SKM-1 treated with dmso at 0.1 percent for 144 hours (cell line): ENCODE results near the gene GTSF1L.
"Not testable (repeated sequence)": the region's sequence is repeated elsewhere in the genome, so short reads cannot be mapped to it uniquely, and the experiment has no call there.

ENCODE experiments used
- DNase-seq: peaks from one replicate; lab custom pipeline; 2025; ENCODE audit not compliant: unreplicated experiment; lab: John Stamatoyannopoulos, UW

Gene GTSF1L

DNA sequence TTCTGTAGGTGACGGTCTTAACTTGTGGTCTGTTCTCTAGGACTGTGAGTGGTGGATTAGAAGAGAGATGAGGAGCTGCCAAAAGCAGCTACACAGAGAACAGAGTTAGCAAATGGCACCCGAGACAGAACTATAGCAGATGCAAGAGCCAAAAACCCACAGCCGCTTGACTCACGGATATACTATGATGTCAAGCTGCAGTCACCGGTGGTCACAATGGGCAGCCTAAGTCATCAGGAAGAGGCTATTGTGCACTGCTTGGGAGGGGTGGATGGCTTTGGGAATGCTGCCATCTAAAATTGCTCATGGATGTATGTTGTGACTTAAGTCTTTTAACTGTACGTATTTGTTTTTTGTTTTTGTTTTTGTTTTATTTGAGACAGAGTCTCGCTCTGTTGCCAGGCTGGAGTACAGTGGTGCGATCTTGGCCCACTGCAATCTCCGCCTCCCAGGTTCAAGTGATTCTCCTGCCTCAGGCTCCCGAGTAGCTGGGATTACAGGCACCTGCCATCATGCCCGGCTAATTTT is at the start of gene GTSF1L:
TSS of gene GTSF1L (minus strand) at position 192 of the 528 bp plus-strand sequence. CDS start 308 bp downstream, outside the sequence.
- no peak for DNase-seq

DNA sequence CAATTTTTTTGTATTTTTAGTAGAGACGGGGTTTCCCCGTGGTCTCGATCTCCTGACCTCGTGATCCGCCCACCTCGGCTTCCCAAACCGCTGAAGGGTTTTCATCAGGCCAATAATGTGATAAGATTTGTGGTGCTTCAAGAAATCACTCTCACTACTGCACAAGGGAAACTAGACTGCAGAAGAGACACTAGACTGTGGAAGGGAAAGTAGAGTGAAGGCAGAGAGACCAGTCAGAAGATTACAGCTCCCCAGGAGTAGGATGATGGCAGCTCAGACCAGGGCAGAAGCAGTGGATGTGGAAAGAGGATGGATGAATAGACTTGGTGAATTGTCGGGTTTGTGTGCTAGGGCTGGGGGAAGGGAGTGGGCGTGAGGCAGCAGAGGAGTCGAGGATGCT is 48.0 kb upstream of the GTSF1L start:
- no peak for DNase-seq

DNA sequence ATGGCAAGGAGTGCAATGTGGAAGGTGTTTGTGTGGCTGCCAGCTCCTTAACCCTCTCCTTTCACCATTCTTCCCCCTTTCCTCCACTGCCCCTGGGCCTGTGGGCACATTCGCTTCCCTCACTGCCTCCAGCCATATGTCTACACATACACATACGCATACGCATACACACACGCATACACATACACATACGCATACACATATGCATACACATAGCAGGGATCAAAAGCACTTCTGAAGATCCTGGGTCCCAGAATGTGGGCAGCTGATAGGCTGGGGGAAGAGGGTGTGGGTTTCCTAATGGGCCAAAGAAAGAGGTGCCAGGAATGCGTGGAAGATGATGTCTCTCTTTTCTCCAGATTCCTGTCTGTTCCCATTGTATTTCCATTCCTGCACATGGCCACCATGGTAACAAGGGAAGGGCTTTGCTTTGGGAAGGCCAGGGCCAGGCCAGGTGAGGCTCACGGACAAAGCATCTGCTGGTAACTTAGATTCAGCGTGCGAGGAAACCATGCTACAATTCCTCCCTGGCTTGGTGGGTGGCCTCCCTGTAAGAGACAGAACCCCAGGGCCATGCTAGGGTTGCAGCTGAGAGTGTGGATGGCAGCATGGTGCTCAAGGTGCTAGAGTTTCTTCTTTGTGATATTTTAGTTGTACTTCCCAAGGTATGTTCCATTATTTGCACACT is 44.8 kb upstream of the GTSF1L start:
- no peak for DNase-seq

DNA sequence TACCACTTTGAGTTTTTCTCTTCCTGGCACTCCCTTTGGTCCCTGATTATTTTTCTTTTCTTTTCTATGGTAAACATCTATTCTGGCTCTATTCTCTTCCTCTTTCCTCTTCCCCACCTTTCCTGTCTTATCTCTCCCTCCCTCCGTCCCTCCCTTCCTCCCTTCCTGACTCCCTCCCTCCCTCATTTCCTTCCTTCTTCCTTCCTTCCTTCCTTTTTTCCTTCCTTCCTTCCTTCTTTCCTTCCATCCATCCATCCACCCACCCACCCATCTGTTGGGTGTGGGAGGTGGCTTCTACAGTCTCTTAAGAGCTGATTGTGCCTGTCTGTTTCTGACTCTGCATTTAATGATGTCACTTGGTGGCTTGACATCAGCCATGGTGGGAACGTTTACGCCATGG is 43.5 kb upstream of the GTSF1L start:
- no peak for DNase-seq

DNA sequence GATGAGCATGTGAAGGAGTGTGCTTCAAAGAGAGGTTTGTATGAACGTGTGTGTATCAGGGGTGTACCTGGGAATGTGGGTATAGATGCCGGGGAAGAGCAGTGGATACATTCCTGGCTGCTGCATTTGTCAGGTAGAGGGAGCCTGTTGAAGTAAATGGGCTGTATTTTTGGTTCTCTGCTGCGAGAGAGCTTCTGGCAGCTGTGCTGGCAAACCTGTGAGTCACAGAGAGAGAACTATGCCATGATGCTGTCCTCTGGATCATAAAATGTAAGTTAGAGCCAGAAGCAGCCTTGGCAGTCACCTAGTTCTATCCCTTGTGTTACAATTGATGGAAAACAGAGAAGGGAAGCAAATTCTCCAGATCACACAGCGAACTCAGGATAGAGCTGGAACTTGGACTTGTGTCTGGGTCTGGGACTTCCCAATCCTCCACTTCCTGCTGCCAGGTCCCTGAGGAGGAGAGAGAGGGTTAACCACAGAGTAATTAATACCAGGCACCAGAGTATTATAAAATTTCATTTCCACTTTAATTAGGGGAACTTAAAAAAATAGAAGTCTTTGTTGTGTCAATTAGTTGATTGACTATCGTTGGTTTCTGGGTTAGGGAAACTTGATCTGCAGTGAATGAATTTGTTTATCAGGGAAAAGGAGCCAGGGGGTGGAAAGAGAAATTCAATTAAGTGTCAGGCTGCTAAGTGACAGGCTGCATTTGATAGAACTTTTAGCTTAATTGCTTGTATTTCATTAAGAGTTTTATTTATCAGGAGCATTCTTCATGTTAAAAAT is 41.1 kb upstream of the GTSF1L start:
- no peak for DNase-seq

DNA sequence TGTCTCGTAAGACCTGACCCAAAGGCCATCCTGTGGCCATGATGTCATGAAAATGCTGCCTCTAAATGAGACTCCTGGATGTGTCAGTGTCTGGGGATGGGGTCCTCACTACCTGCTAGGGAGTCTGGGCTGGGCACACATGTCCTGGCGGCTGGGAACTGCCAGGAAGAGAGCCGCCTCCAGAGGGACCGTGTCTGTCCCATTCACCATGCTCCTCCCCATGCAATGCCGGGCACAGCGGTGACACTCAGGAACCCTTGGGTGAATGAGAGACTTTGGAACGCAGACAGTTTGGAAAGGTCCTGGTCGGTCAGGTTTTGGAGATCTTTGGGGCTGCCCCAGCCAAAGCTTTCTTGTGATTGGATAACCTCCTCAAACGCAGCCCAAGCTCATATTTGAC is 40.1 kb upstream of the GTSF1L start:
- no peak for DNase-seq

DNA sequence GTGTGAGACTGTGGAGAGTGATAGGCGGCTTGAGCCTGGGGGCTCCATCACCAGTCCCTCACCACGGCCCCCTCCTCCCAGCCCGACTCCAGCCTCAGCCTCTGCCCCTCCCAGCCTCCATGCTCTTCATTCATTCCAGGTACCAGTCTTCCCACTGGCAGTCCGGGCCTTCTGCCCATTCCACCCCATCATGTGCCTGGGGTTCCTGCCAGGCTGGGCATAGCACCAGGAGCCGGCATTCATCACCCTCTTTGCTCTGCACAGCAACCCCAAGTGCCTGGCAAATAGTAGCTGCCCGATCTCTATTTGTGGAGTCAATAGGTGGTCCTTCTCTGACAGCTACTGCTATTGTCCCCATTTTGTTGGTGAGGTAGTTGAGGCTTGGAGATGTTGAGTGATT is 39.6 kb upstream of the GTSF1L start:
- no peak for DNase-seq

DNA sequence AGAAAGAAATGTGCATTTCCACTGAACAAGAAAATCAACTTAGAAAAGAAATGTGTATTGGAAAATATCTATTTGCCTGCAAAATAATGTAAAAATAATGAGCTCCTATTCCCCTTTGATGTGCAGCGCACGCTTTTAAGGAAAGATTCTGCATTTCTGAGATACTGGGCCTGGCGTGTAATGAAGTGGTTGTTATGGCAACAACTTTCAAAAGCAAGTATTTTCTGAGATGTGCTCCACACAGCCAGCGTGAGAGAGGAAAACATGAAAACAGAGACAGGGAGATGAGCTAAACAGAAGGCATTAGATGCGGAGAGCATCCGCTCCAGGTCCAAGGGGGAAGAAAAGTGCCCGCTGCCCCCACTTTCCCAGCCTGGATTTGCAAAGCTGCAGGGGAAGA is 39.1 kb upstream of the GTSF1L start:
- DNase-seq: no peak

DNA sequence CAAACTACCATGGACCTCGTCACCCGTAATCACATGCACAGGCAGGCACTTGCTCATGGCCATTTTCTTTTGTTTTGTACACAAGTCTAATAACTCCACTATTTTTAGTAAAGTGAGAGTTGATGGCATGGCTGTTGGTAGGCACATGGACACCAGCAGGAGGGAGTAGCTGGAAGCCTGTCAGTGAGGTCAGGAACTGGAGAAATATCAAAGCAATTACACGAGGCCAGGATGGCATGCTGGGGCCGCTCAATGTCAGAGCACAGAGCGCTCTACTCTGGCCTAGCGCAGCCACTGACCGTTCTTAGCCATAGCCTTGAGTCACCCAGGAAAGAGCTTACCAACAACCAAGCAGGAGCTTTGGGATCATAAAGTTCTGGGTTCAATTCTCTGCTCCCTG is 36.1 kb upstream of the GTSF1L start:
- DNase-seq: no peak

DNA sequence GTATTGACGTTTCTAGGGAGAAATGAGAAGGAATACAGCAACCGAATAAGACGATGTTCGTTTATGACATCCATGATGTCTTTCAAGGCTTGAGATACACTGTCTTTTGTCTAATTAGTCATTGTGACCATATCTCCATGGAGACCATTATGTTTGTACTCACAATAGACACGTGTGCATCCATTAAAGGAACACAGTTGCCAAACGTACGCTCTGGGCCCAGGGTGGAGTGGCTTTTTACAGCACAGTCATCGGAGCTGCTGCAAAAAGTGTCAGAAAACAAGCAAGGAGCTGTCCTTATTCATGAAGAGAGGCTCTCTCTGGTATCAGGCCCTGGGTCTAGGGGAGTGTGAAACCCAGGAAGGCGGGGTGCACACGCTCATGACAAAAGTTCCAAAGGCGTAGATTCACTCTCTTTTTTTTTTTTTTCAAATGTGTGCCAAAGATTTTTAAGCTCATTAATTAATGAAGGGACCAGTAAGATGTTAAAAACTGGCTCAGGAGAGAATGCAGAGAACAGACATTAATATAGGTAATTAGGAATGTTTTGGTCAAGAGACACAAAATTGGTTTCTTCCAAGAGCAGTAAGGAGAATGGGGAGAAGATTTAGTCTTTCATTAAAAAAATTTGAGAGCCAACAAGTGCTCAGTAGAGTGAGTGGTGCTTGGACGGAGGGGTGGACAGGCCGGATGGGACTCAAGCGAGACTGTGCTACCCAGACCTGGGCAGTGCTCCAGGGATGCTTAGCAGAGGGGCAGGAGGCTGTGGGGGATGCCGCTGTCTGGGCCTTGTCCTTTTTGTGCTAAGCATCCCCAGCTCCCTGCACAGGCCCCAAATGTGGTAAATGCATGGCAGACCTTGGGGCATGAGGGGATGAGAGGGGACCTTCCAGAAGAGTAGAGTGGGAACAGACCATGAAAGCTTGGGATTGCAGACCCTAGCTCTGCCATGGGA is 34.9 kb upstream of the GTSF1L start:
- no peak for DNase-seq

DNA sequence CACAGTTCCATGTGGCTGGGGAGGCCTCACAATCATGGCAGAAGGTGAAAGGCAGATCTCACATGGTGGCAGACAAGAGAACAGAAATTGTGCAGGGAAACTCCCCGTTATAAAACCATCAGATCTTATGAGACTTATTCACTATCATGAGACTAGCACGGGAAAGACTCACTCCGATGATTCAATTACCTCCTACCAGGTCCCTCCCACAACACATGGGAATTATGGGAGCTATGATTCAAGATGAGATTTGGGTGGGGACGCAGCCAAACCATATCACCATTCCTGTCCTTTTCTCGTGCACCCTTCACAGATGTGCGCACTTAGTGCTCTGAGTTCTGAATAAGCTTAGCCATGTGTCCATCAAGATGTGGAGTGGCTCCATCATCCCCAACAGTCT is 31.1 kb upstream of the GTSF1L start:
- not testable (repeated sequence) for DNase-seq

DNA sequence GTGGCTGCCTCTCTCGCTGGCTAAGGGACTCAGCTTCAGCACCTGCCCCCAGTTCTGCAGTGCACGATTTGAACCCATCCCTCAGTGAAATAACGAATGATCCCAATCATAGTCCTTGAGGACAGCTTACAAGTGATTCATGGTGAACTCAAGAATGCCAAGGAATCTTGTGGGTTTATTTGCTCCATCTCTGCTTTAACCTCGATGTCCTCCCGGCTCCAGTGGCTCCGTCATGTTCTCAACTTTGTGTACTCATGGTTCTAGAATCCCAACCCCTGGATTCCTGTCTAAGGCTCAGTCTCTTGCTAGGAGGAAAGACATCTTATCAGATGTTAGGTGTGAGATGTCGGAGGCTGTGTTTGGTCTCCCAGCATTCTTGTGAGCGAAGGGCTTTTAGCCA is 29.0 kb upstream of the GTSF1L start:
- DNase-seq: no peak

DNA sequence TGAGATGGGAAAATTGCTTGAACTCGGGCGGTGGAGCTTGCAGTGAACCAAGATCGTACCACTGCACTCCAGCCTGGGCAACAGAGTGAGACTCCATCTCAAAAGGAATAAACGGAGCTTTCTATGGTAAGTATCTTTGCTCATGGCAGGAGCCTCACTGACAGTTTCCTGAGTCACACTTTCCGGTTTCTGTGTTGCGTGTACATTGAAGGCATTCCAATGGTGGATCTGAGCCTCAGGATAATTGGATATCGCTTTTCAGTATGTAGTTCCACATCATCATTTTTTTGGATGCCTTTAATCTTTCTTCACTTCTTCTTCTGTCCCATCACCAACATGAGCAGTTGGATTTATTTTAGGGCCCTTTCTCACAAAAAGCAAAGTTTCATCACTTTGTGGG is 28.6 kb upstream of the GTSF1L start:
- no peak for DNase-seq

DNA sequence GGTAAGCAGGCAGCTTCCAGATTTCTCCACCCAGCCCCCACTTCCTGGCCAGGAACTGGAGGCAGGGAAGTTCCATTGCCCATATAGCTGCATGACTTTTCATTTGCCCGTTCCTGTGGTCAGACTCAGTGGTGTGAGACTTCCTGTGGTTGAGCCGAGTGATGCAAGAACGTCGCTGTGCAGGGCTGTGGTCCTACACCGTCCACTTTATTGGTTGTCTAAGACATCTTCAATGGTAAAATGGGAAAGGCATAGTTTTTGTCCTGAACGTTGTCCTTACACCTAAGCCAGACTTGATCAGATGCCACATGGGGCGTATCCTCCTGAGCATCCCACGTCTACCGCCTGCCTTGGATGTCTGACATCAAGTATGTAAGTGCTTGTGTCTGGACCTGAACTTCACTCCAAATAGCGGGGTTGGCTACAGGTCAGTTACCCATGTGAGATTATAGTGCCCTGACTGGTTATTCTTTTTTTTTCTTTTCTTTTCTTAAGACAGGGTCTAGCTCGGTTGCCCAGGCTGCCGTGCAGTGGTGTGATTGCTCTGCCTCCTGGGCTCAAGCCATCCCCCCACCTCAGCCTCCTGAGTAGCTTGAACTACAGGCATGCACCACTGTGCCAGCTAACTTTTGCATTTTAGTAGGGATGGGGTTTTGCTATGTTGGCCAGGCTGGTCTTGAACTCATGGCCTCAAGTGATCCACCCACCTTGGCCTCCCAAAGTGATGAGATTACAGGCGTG is 25.9 kb upstream of the GTSF1L start:
- peak; percentile 92 for DNase-seq

DNA sequence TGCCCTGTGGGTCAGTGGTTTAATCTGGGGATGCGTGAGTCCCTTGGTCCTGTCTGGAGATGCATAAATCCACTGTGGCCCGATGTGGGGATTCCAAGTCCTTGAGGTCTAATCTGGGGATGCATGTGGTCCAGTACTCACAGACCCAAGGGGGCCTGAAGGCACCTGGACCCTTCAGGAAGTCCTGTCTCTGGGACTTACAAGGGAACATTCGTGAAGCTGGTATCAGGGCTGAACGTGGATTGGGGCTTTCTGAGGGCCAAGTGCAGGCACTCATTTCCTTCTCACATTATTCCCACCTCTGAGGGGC is 25.2 kb upstream of the GTSF1L start:
- DNase-seq: no peak

DNA sequence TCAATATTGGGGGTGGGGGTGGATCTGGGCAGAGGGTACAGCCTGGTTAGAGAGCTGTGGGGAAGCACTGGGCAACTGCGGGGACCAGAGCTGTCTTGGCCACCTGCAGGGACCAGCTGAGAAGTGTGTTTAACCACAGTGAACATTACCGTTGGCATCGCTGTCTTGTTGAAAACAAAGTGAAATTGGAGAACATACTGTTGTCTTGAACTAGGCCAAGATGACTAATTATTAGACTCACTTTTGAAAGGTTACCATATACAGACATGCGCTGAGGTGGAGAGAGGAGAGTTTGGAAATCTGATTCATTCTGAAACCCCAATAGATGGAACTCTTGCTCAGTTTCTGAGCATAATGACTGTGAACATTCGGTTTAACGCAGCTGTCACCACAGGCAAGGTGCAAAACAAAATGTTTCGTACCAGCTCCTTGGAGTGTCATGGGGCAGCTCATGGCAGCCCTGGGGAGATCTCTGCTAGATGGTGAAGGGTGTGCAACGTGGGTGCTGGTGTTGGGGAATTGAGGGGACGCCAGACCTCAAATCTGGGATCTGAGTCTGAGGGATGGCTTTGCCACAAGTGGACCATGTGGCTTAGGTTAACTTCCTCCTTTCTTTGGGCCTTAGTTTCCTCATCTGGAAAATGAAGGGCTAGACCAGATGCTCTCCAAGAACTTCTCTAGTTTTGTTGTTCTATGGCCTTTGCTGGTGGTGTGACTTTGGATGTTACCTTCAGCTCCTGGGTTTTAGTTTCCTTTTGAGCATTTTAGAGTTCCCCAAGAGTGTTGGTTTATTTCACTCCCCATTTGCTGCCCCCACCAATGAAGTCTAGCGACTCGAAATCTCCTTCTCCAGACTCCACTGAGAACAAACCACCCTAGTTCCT is 24.6 kb upstream of the GTSF1L start:
- DNase-seq: peak; percentile 37

DNA sequence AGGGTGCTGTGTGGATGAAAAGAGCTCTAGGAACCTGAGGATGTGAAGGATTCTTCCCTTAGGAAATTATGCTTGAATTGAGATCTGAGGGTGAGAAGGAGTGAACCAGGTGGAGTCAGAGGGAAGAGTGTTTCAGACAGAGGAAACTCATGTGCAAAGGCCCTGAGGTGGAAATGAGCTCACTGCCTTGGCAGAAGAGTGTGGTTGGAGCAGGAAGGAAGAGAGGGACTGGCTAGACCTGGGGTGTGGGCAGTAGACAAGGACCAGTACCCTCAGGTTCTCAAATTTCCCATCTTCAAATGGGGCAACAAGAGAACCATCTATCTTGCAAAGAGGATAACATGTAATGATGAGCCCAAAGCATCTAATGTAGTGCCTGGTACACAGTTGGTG is 24.0 kb upstream of the GTSF1L start:
- no peak for DNase-seq

DNA sequence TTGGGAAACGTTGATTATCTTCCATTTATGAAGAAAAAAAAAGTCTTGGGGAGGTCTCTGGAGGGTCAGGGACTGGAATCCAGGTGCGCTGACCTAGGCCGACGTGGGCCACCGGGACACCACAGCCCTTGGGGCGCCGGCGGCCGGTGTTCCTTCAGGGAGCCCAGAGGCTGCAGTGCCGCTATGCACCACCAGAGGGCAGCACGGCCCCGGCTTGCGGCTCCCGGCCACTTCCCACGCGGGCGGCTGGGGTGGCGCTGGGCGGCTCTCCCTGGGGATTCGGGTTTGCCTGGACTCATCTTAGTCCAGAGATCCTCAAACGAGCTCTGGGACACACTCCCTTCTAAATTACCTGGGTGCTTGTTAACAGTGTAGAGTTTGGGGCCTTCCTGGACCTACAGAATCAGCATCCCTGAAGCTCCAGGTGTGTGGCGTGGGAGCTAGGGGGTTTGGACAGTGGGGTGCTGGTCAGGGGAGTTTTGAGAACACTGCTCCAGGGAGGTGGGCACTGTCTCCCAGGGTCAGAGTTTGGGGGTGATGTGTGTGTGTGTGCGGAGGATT is 23.0 kb upstream of the GTSF1L start:
- DNase-seq: peak; percentile 27

DNA sequence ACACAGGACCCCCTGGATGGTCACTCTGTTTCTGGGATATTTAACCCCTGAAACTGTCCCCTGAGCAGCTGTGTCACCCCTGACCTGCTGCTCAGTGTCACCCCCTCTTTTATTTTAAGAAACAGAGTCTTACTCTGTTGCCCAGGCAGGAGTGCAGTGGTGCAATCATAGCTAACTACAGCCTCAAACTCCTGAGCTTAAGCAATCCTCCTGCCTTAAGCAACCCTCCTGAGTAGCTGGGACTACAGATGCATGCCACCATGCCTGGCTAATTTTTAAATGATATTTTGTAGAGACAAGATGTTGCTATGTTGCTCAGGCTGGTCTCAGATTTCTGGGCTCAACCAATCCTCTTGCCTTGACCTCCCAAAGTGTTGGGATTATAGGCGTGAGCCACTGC is 21.5 kb upstream of the GTSF1L start:
- DNase-seq: peak; percentile 72
